ENCODE data around the gene GCAT. TPM values are rescaled to one million over a fixed set of nuclear protein-coding genes. Genes with fewer than 3 reads are reported as not detected.

Gene GCAT
- total and polyA plus RNA-seq, 10 of the 15 experiments (the other 5 are each of a cell fraction or from before 2014, with no cell fraction given) = 0.95 to 34.3 (median 15.3) TPM

- peak; percentile 85 for TF ChIP-seq ZNF687 (IDR thresholded peaks at IDR 0.05)
- 0 out of 3 replicates have a peak, but pooled peaks of 1 of the 2 experiments have one; percentile 1 for TF ChIP-seq EGR1 (IDR thresholded peaks at IDR 0.05; ENCODE audit: borderline replicate concordance in 1 of 2, low read depth in 2 of 2, low read length in 2 of 2)
- peak; percentile 90 for TF ChIP-seq TAF1 (IDR thresholded peaks at IDR 0.05; ENCODE audit: borderline replicate concordance, low read depth, low read length)
- no peak for TF ChIP-seq CEBPB (IDR thresholded peaks at IDR 0.05; ENCODE audit: borderline replicate concordance in 1 of 2, low read depth in 2 of 2, low read length in 2 of 2)
- 0 out of 2 replicates have a peak, but pooled peaks have one; percentile 48 for TF ChIP-seq TARDBP (IDR thresholded peaks at IDR 0.05; ENCODE audit: borderline replicate concordance)
- TF ChIP-seq ZBTB40 (IDR thresholded peaks at IDR 0.05; ENCODE audit: borderline replicate concordance) = peak; percentile 92
- TF ChIP-seq YY1 (IDR thresholded peaks at IDR 0.05; ENCODE audit: low read depth, low read length) = peak; percentile 97
- no peak for TF ChIP-seq ATF3 (IDR thresholded peaks at IDR 0.05; ENCODE audit: borderline replicate concordance, extremely low read depth, low read depth, low read length)
- TF ChIP-seq POU2F2 (IDR thresholded peaks at IDR 0.05; ENCODE audit: borderline replicate concordance, low read depth, low read length) = peak; percentile 86; the same call in 2 of the 3 replicates
- TF ChIP-seq IKZF1 (conservative IDR thresholded peaks at IDR 0.05) = peak; percentile 93
- peak; percentile 74 for TF ChIP-seq NR2C1 (IDR thresholded peaks at IDR 0.05)
- TF ChIP-seq NBN (IDR thresholded peaks at IDR 0.05) = peak; percentile 81; the same call in 1 of the 2 replicates
- peak; percentile 76 for TF ChIP-seq BACH1 (IDR thresholded peaks at IDR 0.05; ENCODE audit: borderline replicate concordance)
- TF ChIP-seq E2F8 (IDR thresholded peaks at IDR 0.05; ENCODE audit: low read depth, partially characterized antibody) = peak; percentile 51
- TF ChIP-seq ESRRA (IDR thresholded peaks at IDR 0.05; ENCODE audit: low read length) = no peak
- 0 out of 2 replicates have a peak, but pooled peaks have one; percentile 78 for TF ChIP-seq PAX8 (IDR thresholded peaks at IDR 0.05)
These were observed 41.5 kb downstream of the GCAT start, which contains the start of gene EIF3L (continued) for GRCh38 chr22:37849089-37849751.

All from GM12878 (cell line).